ENCODE data around the gene B4GALNT2. TPM values are rescaled to one million over a fixed set of nuclear protein-coding genes. Genes with fewer than 3 reads are reported as not detected.

The B4GALNT2 gene
- total and polyA plus RNA-seq, 2 of the 13 experiments (the other 11 are each of a cell fraction or from before 2014, with no cell fraction given), result not detected

- no peak for TF ChIP-seq ZBTB44 (CRISPR knock-in tag; IDR thresholded peaks at IDR 0.05)
- TF ChIP-seq HOXA3 (CRISPR knock-in tag; IDR thresholded peaks at IDR 0.05), result 0 out of 2 replicates have a peak, but pooled peaks have one; percentile 22
- TF ChIP-seq ZC3H13 (CRISPR knock-in tag; IDR thresholded peaks at IDR 0.05), result no peak
- 0 out of 2 replicates have a peak, but pooled peaks have one; percentile 10 for TF ChIP-seq MXD4 (CRISPR knock-in tag; IDR thresholded peaks at IDR 0.05)
- TF ChIP-seq ZNF407 (CRISPR knock-in tag; IDR thresholded peaks at IDR 0.05; ENCODE audit: not compliant biosample characterization), result peak; percentile 15
- no peak for TF ChIP-seq ZNF20 (CRISPR knock-in tag; IDR thresholded peaks at IDR 0.05)
- TF ChIP-seq ZNF350 (CRISPR knock-in tag; IDR thresholded peaks at IDR 0.05; ENCODE audit: borderline replicate concordance, low read depth), result no peak
- TF ChIP-seq SOX6 (IDR thresholded peaks at IDR 0.05), result no peak
- peak; percentile 22; the same call in 1 of the 2 replicates for TF ChIP-seq SOX6 (CRISPR knock-in tag; IDR thresholded peaks at IDR 0.05)
- no peak for TF ChIP-seq SSRP1 (CRISPR knock-in tag; IDR thresholded peaks at IDR 0.05)
- TF ChIP-seq ZNF138 (CRISPR knock-in tag; IDR thresholded peaks at IDR 0.05; ENCODE audit: low read depth), result no peak
- no peak for TF ChIP-seq ZNF75D (CRISPR knock-in tag; IDR thresholded peaks at IDR 0.05; ENCODE audit: borderline replicate concordance)
- TF ChIP-seq MEIS1 (CRISPR knock-in tag; IDR thresholded peaks at IDR 0.05; ENCODE audit: borderline replicate concordance), result peak; percentile 64; the same call in 1 of the 2 replicates
- peak; percentile 28; the same call in 1 of the 2 replicates for TF ChIP-seq YEATS4 (CRISPR knock-in tag; IDR thresholded peaks at IDR 0.05; ENCODE audit: borderline replicate concordance)
- no peak for TF ChIP-seq HOMEZ (CRISPR knock-in tag; IDR thresholded peaks at IDR 0.05; ENCODE audit: low read depth)
- TF ChIP-seq ZNF790 (CRISPR knock-in tag; IDR thresholded peaks at IDR 0.05; ENCODE audit: borderline replicate concordance), result no peak
- TF ChIP-seq, protein P1, sequence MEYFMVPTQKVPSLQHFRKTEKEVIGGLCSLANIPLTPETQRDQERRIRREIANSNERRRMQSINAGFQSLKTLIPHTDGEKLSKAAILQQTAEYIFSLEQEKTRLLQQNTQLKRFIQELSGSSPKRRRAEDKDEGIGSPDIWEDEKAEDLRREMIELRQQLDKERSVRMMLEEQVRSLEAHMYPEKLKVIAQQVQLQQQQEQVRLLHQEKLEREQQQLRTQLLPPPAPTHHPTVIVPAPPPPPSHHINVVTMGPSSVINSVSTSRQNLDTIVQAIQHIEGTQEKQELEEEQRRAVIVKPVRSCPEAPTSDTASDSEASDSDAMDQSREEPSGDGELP (IDR thresholded peaks at IDR 0.05; ENCODE audit: borderline replicate concordance, low read depth), result no peak
Measured at GRCh38 chr17:49132699-49133364, at the start of gene B4GALNT2 (continued).
